HTR-8/SVneo (cell line): ENCODE data around the gene WTAP.

ENCODE experiments used
- DNase-seq: peaks from one replicate; pipeline ENCODE4 v3.0.0; 2011; ENCODE audit warnings: low spot score, mixed read lengths; ENCODE audit not compliant: insufficient read length
- FAIRE-seq: peaks from 2 replicates; lab custom pipeline; 2011; peaks lifted over from hg19 to GRCh38; lab: Jason Lieb, UNC

The WTAP gene

GRCh38 chr6:159758031-159759001 lies 31.0 kb downstream of the WTAP start:
- FAIRE-seq = no peak
- peak; percentile 10 for DNase-seq

- no peak for DNase-seq
- FAIRE-seq = no peak
These were observed 32.3 kb downstream of the WTAP start for GRCh38 chr6:159759645-159760044.

- DNase-seq (peak; percentile 19), FAIRE-seq (no peak)
These were observed 33.3 kb downstream of the WTAP start for GRCh38 chr6:159760602-159761057.

- FAIRE-seq = no peak
- no peak for DNase-seq
These were observed 34.0 kb downstream of the WTAP start for GRCh38 chr6:159761129-159761872.

GRCh38 chr6:159761873-159762680 lies 34.8 kb downstream of the WTAP start, which contains the start of gene ACAT2:
TSS of gene ACAT2 (plus strand) at chr6:159762045. CDS start at chr6:159762088, 43 bp downstream.
- DNase-seq (peak; percentile 95), FAIRE-seq (peak; percentile 80)

GRCh38 chr6:159762681-159763293 lies 35.5 kb downstream of the WTAP start:
- no peak for DNase-seq
- no peak for FAIRE-seq

- no peak for FAIRE-seq
These were observed 39.6 kb downstream of the WTAP start for GRCh38 chr6:159766906-159767305.

GRCh38 chr6:159769470-159769869 lies 42.2 kb downstream of the WTAP start:
- no peak for DNase-seq
- FAIRE-seq = no peak

More at GRCh38 chr6:159766906-159767305, 39.6 kb downstream of the WTAP start:
- no peak for DNase-seq

GRCh38 chr6:159772196-159772595 lies 44.9 kb downstream of the WTAP start:
- no peak for FAIRE-seq
- DNase-seq = no peak

- DNase-seq = no peak
- no peak for FAIRE-seq
These were observed 50.1 kb downstream of the WTAP start for GRCh38 chr6:159777240-159777904.

- FAIRE-seq (no peak), DNase-seq (no peak)
These were observed 50.8 kb downstream of the WTAP start for GRCh38 chr6:159778131-159778530.

- FAIRE-seq = no peak
- DNase-seq = no peak
These were observed 51.3 kb downstream of the WTAP start for GRCh38 chr6:159778542-159779103.

GRCh38 chr6:159788276-159788675 lies 61.0 kb downstream of the WTAP start:
- DNase-seq (no peak), FAIRE-seq (no peak)

GRCh38 chr6:159788753-159789376 lies 61.6 kb downstream of the WTAP start:
- peak; percentile 24 for DNase-seq

GRCh38 chr6:159789377-159790148 lies 62.3 kb downstream of the WTAP start, which contains the start of gene TCP1:
TSS of gene TCP1 (minus strand) at chr6:159789602. CDS start at chr6:159789468, 134 bp downstream.
- DNase-seq (peak; percentile 90), FAIRE-seq (peak; percentile 93)

More at GRCh38 chr6:159788753-159789376, 61.6 kb downstream of the WTAP start:
- FAIRE-seq = no peak

GRCh38 chr6:159790149-159790955 lies 63.0 kb downstream of the WTAP start, which contains the start of gene MRPL18:
TSS of gene MRPL18 (plus strand) at chr6:159790467. CDS start at chr6:159790588, 121 bp downstream.
- FAIRE-seq (no peak), DNase-seq (peak; percentile 93)
